Lower leg skin (tissue), 3 donors: ENCODE results near the gene CACFD1.

Experiments used
- POLR2A ChIP-seq, 2 donors: fragments of 450-650 bp; IDR thresholded peaks; one replicate each; pipeline ENCODE4 v1.6.1; 2016 to 2017; ENCODE audit warnings: antibody characterized with exemption in 2 of 2, mild to moderate bottlenecking in 1 of 2, moderate library complexity in 1 of 2
- TF ChIP-seq, protein P1 (sequence below), 3 donors: fragments of 450-650 bp; IDR thresholded peaks; one replicate each; pipeline ENCODE4 v1.5.1; 2016; ENCODE audit warnings: antibody characterized with exemption in 3 of 3, mild to moderate bottlenecking in 3 of 3, moderate library complexity in 2 of 3

DNA sequence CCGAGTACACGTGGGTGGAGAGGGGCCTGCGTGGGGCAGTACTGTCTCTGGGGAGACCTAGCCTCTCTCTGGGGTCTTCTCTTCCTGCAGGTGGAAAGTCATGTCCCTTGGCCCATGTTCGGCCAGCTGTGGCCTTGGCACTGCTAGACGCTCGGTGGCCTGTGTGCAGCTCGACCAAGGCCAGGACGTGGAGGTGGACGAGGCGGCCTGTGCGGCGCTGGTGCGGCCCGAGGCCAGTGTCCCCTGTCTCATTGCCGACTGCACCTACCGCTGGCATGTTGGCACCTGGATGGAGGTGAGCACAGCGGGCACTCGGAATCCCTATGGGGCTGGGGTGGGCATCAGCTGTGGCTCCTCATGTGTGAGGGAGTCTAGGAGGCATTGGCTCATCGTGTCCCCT, 5.5 kb upstream of the CACFD1 start:
- TF ChIP-seq, protein P1, sequence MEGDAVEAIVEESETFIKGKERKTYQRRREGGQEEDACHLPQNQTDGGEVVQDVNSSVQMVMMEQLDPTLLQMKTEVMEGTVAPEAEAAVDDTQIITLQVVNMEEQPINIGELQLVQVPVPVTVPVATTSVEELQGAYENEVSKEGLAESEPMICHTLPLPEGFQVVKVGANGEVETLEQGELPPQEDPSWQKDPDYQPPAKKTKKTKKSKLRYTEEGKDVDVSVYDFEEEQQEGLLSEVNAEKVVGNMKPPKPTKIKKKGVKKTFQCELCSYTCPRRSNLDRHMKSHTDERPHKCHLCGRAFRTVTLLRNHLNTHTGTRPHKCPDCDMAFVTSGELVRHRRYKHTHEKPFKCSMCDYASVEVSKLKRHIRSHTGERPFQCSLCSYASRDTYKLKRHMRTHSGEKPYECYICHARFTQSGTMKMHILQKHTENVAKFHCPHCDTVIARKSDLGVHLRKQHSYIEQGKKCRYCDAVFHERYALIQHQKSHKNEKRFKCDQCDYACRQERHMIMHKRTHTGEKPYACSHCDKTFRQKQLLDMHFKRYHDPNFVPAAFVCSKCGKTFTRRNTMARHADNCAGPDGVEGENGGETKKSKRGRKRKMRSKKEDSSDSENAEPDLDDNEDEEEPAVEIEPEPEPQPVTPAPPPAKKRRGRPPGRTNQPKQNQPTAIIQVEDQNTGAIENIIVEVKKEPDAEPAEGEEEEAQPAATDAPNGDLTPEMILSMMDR (IDR thresholded peaks at IDR 0.05), result no peak
- TF ChIP-seq POLR2A (IDR thresholded peaks at IDR 0.05), result no peak
